K562 (cell line): ENCODE measurements around the gene HOXD9. TPM values are rescaled to one million over a fixed set of nuclear protein-coding genes. Genes with fewer than 3 reads are reported as not detected.

Experiments used
- ATAC-seq: fragments of 200-7000 bp; cut with Tn5 transposase; 3 replicates; pipeline ENCODE4 v1.9.1; 2020; ENCODE audit warnings: moderate library complexity
- BruUV-seq: library from RNA; stranded (reverse); fragments of 400-500 nt; replicated peaks from 2 replicates; lab custom pipeline; 2021; lab: Mats Ljungman, UMichigan
- CTCF ChIA-PET: fragments of 300-600 bp; formaldehyde crosslinking; extraction: SDS; loops from one replicate; lab custom pipeline; 2021; ENCODE audit warnings: low intra/inter-chr PET ratio; lab: Yijun Ruan, JAX
- POLR2A ChIA-PET: fragments of 300-600, 350-650 bp; sonication (Branson Sonifier 250); formaldehyde crosslinking; extraction: SDS; loops from one replicate; lab custom pipeline; 2021; ENCODE audit warnings: antibody characterized with exemption, inconsistent platforms; lab: Yijun Ruan, JAX
- DNase-seq, 4 experiments: peaks; one replicate each; pipeline versions ENCODE4 v3.0.0 to v3.0.0-alpha.2; 2011 to 2018; ENCODE audit warnings: low spot score in 3 of 4, mixed read lengths in 3 of 4; ENCODE audit errors: extremely low read depth in 1 of 4
- FAIRE-seq: peaks from 2 replicates; lab custom pipeline; 2011; peaks lifted over from hg19 to GRCh38; lab: Jason Lieb, UNC
- H2AFZ ChIP-seq: 2 replicates; pipeline ENCODE4 v1.6.0; 2011; ENCODE audit warnings: low read depth, low read length, control low read depth, inconsistent platforms
- H3K27ac ChIP-seq: fragments of 200-600 bp; 3 replicates; pipeline ENCODE4 v1.8.0; 2011; ENCODE audit warnings: low read depth, mild to moderate bottlenecking, control low read depth, inconsistent platforms, low read length, moderate library complexity, mixed read lengths; ENCODE audit errors: extremely low read depth
- H3K27me3 ChIP-seq, 2 experiments: fragments of 300-600 bp in 1 of 2; 2 replicates in 1 of 2; 3 replicates in 1 of 2; pipeline versions ENCODE4 v1.6.0 to v1.8.0; 2011; ENCODE audit warnings: inconsistent platforms in 2 of 2, low read length in 2 of 2, mild to moderate bottlenecking in 1 of 2, mixed read lengths in 1 of 2, moderate library complexity in 1 of 2; ENCODE audit not compliant: control insufficient read depth in 2 of 2, insufficient read depth in 2 of 2
- H3K36me3 ChIP-seq: fragments of 300-600 bp; 3 replicates; pipeline ENCODE4 v1.8.0; 2011; ENCODE audit warnings: mild to moderate bottlenecking, low read length, inconsistent platforms; ENCODE audit not compliant: control insufficient read depth, insufficient read depth
- H3K4me1 ChIP-seq, 2 experiments: fragments of 200-600 bp in 1 of 2; replicated peaks in 1 of 2; 2 replicates in 1 of 2; 3 replicates in 1 of 2; pipeline versions ENCODE4 v1.5.1 to v1.8.0; 2011; ENCODE audit warnings: inconsistent platforms in 2 of 2, low read length in 2 of 2, mild to moderate bottlenecking in 1 of 2, mixed read lengths in 1 of 2, moderate library complexity in 1 of 2; ENCODE audit not compliant: control insufficient read depth in 2 of 2, insufficient read depth in 2 of 2
- H3K4me2 ChIP-seq: 2 replicates; pipeline ENCODE4 v1.6.1; 2011; ENCODE audit warnings: low read length, control low read depth, inconsistent platforms, mixed read lengths; ENCODE audit not compliant: insufficient read depth
- H3K4me3 ChIP-seq: fragments of 200-600 bp; sonication (generic), shearing (Covaris generic); 2 replicates; pipeline ENCODE4 v1.5.1; 2016; ENCODE audit warnings: control low read depth, inconsistent platforms
- H3K79me2 ChIP-seq: fragments of 200-600 bp; 3 replicates; pipeline ENCODE4 v1.8.0; 2011; ENCODE audit warnings: low read length, inconsistent platforms; ENCODE audit not compliant: control insufficient read depth, insufficient read depth
- H3K9ac ChIP-seq, 2 experiments: 2 replicates each; pipeline versions ENCODE4 v1.6.0 to v1.6.1; 2011; ENCODE audit warnings: low read depth in 2 of 2, low read length in 2 of 2, control low read depth in 1 of 2, inconsistent platforms in 1 of 2, mild to moderate bottlenecking in 1 of 2, mixed read lengths in 1 of 2; ENCODE audit not compliant: insufficient read depth in 1 of 2
- H3K9me1 ChIP-seq: one replicate; pipeline ENCODE4 v1.6.0; 2011; ENCODE audit warnings: inconsistent platforms, mild to moderate bottlenecking, low read length, moderate library complexity; ENCODE audit not compliant: control insufficient read depth, insufficient read depth
- H3K9me3 ChIP-seq: replicated peaks from 2 replicates; pipeline ENCODE4 v1.5.1; 2011; ENCODE audit warnings: low read depth, low read length, inconsistent platforms; ENCODE audit not compliant: control insufficient read depth, insufficient read depth
- H4K20me1 ChIP-seq: replicated peaks from 2 replicates; pipeline ENCODE4 v1.6.1; 2011; ENCODE audit warnings: low read length, inconsistent platforms, mixed read lengths; ENCODE audit not compliant: control insufficient read depth, insufficient read depth
- CBX1 ChIP-seq: sonication (generic); IDR thresholded peaks from 2 replicates; pipeline ENCODE4 v1.6.1; 2016; ENCODE audit warnings: antibody characterized with exemption, low read depth, mild to moderate bottlenecking
- DPF2 ChIP-seq: fragments of 450-650 bp; IDR thresholded peaks from 2 replicates; pipeline ENCODE4 v1.6.1; 2016
- FOXK2 ChIP-seq, 2 experiments: fragments of 450-650 bp; IDR thresholded peaks in 1 of 2; conservative IDR thresholded peaks in 1 of 2; 2 replicates each; pipeline ENCODE4 v1.6.1; 2016; ENCODE audit warnings: low read depth in 2 of 2, mild to moderate bottlenecking in 1 of 2
- MTA2 ChIP-seq: fragments of 450-650 bp; IDR thresholded peaks from 2 replicates; pipeline ENCODE4 v1.6.1; 2016; ENCODE audit warnings: low read depth
- NFE2L1 ChIP-seq: fragments of 450-650 bp; IDR thresholded peaks from 2 replicates; pipeline ENCODE4 v1.6.1; 2016; ENCODE audit warnings: missing genetic modification characterization, low read depth, mild to moderate bottlenecking, missing compliant biosample characterization, moderate library complexity, borderline replicate concordance
- OTX1 ChIP-seq: fragments of 450-650 bp; formaldehyde crosslinking; IDR thresholded peaks from 2 replicates; pipeline ENCODE4 v1.4.0; 2022; ENCODE audit warnings: mild to moderate bottlenecking
- PHTF2 ChIP-seq: fragments of 250-450 bp; sonication (Bioruptor Pico); IDR thresholded peaks from 2 replicates; pipeline ENCODE4 v1.5.0; 2021; ENCODE audit warnings: mild to moderate bottlenecking
- PKNOX1 ChIP-seq: fragments of 450-650 bp; IDR thresholded peaks from 2 replicates; pipeline ENCODE4 v1.6.1; 2016
- RERE ChIP-seq: sonication (generic); formaldehyde crosslinking; IDR thresholded peaks from 2 replicates; pipeline ENCODE4 v1.8.0; 2023; ENCODE audit warnings: missing genetic modification reagents, mild to moderate bottlenecking, borderline replicate concordance
- RFX5 ChIP-seq: IDR thresholded peaks from 2 replicates; pipeline ENCODE4 v1.6.1; 2011; ENCODE audit warnings: low read depth, mild to moderate bottlenecking, improper control_type of control experiment, low read length
- TEAD2 ChIP-seq: fragments of 450-650 bp; IDR thresholded peaks from 2 replicates; pipeline ENCODE4 v1.6.1; 2016; ENCODE audit warnings: missing genetic modification characterization, control low read depth, missing compliant biosample characterization
- ZNF511 ChIP-seq: sonication (generic); formaldehyde crosslinking; IDR thresholded peaks from 2 replicates; pipeline ENCODE4 v1.8.0; 2022; ENCODE audit warnings: mild to moderate bottlenecking, missing genetic modification reagents
- ZNF561 ChIP-seq: fragments of 450-650 bp; formaldehyde crosslinking; conservative IDR thresholded peaks from 2 replicates; pipeline ENCODE4 v1.4.0; 2020; ENCODE audit warnings: mild to moderate bottlenecking, moderate library complexity
- WGBS: fragments of 100-300 bp; shearing (Covaris generic); methylation state at CpG from one replicate; pipeline ENCODE4 v1.1.6; 2016; ENCODE audit warnings: low coverage, mixed read lengths; ENCODE audit not compliant: insufficient coverage; ENCODE audit errors: missing lambda C conversion rate; 5-methylcytosine and 5-hydroxymethylcytosine counted together
- in situ Hi-C: fragments of 300-500 bp; cut with MboI; formaldehyde crosslinking; loops from 4 replicates; pipeline ENCODE4 v1.15.0; 2018; ENCODE audit warnings: inconsistent platforms, mixed read lengths
- intact Hi-C: fragments of 100-400 bp; cut with micrococcal nuclease; formaldehyde crosslinking; loops from 2 replicates; pipeline ENCODE4 v1.14.2; 2022
- polyA plus RNA-seq, 8 experiments: library from polyadenylated mRNA; depleted of rRNA in 4 of 8; stranded (reverse) in 5 of 8; unstranded in 3 of 8; fragments of >200 nt; fragmentation: Nextera tagmentation in 2 of 8; fragmentation: Illumina TruSeq in 1 of 8; extraction: Ambion mirVana in 2 of 8; extraction: Trizol in 1 of 8; gene quantifications; 2 replicates each; pipeline versions ENCODE4 v1.2.1 to v1.2.3, GENCODE V29; 2011 to 2014; ENCODE audit warnings: inconsistent platforms in 1 of 8, missing spikeins in 1 of 8
- total RNA-seq, 7 experiments: library from RNA; depleted of rRNA in 6 of 7; stranded (reverse); fragments of >200 nt in 6 of 7; fragmentation: Illumina TruSeq in 2 of 7; extraction: Trizol in 2 of 7; gene quantifications; 2 replicates each; pipeline versions ENCODE4 v1.2.1 to v1.2.3, GENCODE V29; 2011 to 2021; ENCODE audit warnings: low replicate concordance in 1 of 7

HOXD9 gene
- total and polyA plus RNA-seq, 9 of the 15 experiments (the other 6 are each of a cell fraction or from before 2014, with no cell fraction given) = not detected

GRCh38 chr2:176137252-176137580 is 14.7 kb downstream of the HOXD9 start:
- Histone ChIP-seq H3K9me3 (no peaks in the 10 kb centered on the region; the same call in 1 of the 2 replicates), H3K36me3 (no peaks in the 10 kb centered on the region), H4K20me1 (no peaks in the 10 kb centered on the region), H3K27me3 (peaks cover 36 to 63% of the 10 kb centered on the region in 2 experiments; a peak in 4 of 5 replicates), H3K4me1 (peaks cover 0 to 15% of the 10 kb centered on the region in 2 experiments; a peak in 2 of 5 replicates), H3K4me3 (no peak overlapping the region), H2AFZ (no peak overlapping the region), H3K4me2 (no peak overlapping the region), H3K79me2 (no peaks in the 10 kb centered on the region), H3K9me1 (no peaks in the 10 kb centered on the region), H3K27ac (no peak overlapping the region), H3K9ac (no peak overlapping the region)
- in situ Hi-C loops = loop anchor here (25.0 kb wide), 2 partner anchors 675 to 1625 kb away; no protein-coding TSS in a partner anchor
- ChIA-PET CTCF (interaction anchor here (1.2 kb wide), 1 partner anchor 417 kb away, joined by 3 read pairs; no protein-coding TSS in a partner anchor), POLR2A (no interaction called here)
- BruUV-seq = no TSS peak
- no peak for ATAC-seq
- FAIRE-seq = no peak
- no peak for DNase-seq
- WGBS = 3% methylated on average over 2 of the region's 2 CpGs
- intact Hi-C loops = no loop called here
- no peak for TF ChIP-seq ZNF561 (CRISPR knock-in tag)
- TF ChIP-seq TEAD2 = no peak
- no peak for TF ChIP-seq OTX1 (CRISPR knock-in tag)
- TF ChIP-seq PKNOX1 = no peak
- TF ChIP-seq ZNF511 (CRISPR knock-in tag) = no peak
- no peak for TF ChIP-seq DPF2
- TF ChIP-seq PHTF2 = no peak
- TF ChIP-seq NFE2L1 (tag) = no peak
- TF ChIP-seq RFX5 = no peak
- no peak for TF ChIP-seq RERE
- TF ChIP-seq MTA2 = no peak
- no peak for TF ChIP-seq CBX1
- TF ChIP-seq FOXK2 (conservative IDR thresholded peaks at IDR 0.05 in 1 of 2, IDR thresholded peaks at IDR 0.05 in 1 of 2; ENCODE audit: low read depth in 2 of 2) = no peak
